ENCODE results near the gene EYS. TPM values are rescaled to one million over a fixed set of nuclear protein-coding genes. Genes with fewer than 3 reads are reported as not detected.
"Not testable (repeated sequence)": the region's sequence is repeated elsewhere in the genome, so short reads cannot be mapped to it uniquely, and the experiment has no call there.

Gene EYS
- total RNA-seq, 1 experiment from 2014 or later, result not detected

DNA sequence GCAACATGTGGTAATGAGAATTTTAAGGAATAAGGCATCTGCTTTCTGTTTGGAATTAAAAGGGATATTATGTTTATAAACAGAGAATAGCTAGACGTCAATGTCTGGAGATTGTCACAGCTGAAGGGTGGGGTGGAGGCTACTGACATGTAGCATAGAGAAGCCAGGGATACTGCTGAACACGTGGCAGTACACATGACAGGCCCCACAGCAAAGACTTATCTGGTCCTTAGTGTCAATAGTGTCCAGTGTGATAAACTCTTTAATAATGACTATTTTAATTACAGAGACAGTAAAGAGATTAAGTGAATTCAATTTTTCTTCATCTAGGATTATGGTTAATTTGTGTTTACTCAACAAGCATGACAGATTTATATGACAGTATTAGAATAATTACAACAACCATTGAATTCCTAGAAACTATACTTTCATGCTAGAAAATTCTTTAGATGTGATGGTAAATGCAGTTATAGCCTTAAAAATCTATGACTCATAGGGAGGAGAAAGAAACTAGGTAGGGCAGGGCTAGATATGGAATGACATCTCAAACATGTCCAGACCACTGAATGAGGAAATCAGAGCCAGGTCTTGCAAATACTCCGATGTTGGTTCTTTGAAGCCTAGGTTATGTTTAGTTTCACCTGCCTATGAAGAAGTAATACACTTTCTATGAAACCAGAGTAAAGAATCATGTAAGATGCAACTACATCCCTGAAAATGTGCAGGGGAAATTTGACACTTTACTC, 1671.9 kb downstream of the EYS start:
- in situ Hi-C loops (cut with HindIII; ENCODE audit: low sequenced_read_pairs), result no loop called here
- DNase-seq (ENCODE audit: low spot score), result no peak

GRCh38 chr6:64034291-64034690, 1672.7 kb downstream of the EYS start:
- in situ Hi-C loops (cut with HindIII; ENCODE audit: low sequenced_read_pairs), result no loop called here
- DNase-seq (ENCODE audit: low spot score), result no peak

GRCh38 chr6:64030950-64031618, 1675.9 kb downstream of the EYS start:
- in situ Hi-C loops (cut with HindIII; ENCODE audit: low sequenced_read_pairs); DNase-seq (ENCODE audit: low spot score): not testable (repeated sequence)

- in situ Hi-C loops (cut with HindIII; ENCODE audit: low sequenced_read_pairs), result no loop called here
- DNase-seq (ENCODE audit: low spot score), result no peak
Measured at GRCh38 chr6:64023693-64024092, 1683.3 kb downstream of the EYS start.

- no peak for DNase-seq (ENCODE audit: low spot score)
- in situ Hi-C loops (cut with HindIII; ENCODE audit: low sequenced_read_pairs), result no loop called here
Measured at GRCh38 chr6:64014595-64014994, 1692.4 kb downstream of the EYS start.

DNA sequence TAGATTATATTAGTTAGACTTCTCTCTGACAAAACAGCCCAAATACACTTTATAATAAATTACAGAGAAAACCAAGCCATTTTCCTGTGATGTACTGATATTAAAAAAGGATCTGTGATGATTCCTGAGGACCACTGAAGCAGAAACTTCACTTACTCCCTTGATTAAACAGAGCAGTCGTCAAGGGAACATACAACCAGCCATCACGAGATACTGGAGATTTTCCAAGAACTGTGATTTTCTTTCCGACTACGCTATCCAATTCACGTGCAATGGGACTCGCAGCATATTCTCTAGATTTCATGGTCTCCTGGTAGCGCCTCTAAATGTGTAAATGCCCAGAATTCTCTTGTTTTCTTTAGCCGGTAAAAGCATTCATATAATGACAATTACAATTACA, 1694.0 kb downstream of the EYS start:
- in situ Hi-C loops (cut with HindIII; ENCODE audit: low sequenced_read_pairs), result no loop called here

DNA sequence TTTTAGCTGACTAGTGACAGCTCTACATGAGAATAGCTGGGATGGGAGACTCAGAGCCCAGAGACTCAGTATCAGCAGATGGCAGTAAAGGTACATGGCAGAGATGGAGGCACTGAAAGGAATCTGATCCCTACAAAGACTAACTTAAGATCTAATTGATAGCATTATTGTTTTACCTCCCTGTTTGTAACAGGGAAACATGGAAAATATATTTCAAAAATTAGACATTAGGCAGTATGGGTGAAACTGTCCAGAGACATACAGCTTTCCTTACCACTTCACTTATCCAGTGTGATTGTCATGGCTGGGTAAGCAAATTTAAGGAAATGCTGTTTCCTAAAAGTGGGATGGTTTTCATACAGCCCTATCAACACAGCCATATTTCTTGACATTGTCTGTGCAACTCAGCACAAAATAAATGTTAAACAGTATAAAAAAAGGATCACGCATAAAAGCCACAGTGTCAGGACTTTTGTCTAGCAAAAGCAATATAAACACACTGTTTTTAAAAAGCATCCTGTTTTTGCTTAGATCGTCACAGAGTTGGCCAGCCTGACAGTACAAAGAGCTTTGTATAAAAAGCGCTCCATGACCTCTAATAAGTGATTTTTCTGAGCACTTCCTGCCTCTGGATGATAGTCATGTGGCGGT, 1694.5 kb downstream of the EYS start:
- in situ Hi-C loops (cut with HindIII; ENCODE audit: low sequenced_read_pairs), result no loop called here
- DNase-seq (ENCODE audit: low spot score), result peak; percentile 69

More for the DNA sequence above, 1694.0 kb downstream of the EYS start:
- peak; percentile 23 for DNase-seq (ENCODE audit: low spot score)

DNA sequence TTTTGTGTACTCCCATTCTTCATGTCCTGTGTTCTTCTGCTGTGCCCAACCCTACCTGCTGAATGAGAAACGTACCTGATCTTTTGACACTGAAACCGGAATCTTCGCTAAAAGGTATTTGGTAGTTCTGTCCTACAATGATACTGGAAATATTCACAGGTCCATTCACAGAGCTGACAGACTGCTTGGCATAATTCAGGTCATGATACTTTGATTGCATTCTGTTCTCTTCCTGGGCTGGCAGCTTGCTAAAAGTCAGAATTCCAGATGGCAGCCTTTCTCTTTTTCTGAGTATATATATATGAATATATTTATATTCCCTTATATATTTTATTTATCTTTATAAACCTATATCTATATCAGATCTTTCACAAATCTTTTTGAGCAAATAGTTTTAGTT, 1696.4 kb downstream of the EYS start:
- in situ Hi-C loops (cut with HindIII; ENCODE audit: low sequenced_read_pairs), result no loop called here
- peak; percentile 63 for DNase-seq (ENCODE audit: low spot score)

- in situ Hi-C loops (cut with HindIII; ENCODE audit: low sequenced_read_pairs), result no loop called here
- peak; percentile 14 for DNase-seq (ENCODE audit: low spot score)
Measured at GRCh38 chr6:64010010-64010409, 1697.0 kb downstream of the EYS start.

DNA sequence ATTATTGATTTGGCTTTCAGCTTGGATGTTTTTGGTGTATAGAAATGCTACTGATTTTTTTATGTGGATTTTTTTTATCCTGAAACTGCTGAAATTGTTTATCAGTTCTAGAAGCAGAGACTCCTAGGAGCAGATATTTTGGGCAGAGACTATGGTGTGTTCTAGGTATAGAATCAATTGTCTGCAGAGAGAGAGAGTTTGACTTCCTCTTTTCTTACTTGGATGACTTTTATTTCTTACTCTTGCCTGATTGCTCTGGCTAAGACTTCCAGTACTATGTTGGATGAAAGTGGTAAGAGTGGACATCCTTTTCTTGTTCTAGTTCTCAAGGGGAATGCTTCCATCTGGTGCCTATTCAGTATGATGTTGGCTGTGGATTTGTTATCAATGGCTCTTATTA, 1700.8 kb downstream of the EYS start:
- in situ Hi-C loops (cut with HindIII; ENCODE audit: low sequenced_read_pairs), result no loop called here
- DNase-seq (ENCODE audit: low spot score), result no peak

DNA sequence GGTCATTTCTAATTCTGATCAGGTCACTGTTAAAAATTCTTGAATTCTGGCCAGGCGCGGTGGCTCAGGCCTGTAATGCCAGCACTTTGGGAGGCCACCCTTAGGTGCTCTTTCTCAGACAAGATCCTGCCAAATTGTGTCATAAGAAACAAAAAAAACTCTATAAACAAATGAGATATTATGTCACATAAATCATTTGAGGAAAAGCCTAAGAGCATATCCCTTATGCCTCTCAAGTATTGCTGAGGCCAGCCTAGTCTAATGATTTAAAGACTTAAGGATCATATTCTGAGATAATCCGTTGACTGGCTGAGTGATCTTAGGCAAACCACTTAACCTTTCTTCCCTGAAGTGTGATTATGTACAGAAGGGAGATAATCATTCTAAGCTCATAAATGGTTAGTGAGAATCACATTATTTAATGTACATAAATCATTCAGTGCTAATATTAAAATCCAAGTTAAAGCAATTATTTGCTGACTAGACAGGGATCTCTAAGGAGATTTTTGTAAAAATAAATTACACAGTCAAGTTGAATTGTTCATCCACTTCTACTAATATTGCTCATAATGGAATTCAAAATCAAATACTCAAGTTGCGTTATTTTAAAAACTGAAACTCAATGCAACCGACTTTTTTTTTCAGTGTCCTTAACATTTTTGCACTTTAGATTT, 1706.1 kb downstream of the EYS start:
- DNase-seq (ENCODE audit: low spot score), result no peak
- in situ Hi-C loops (cut with HindIII; ENCODE audit: low sequenced_read_pairs), result no loop called here

GRCh38 chr6:63999613-64000012, 1707.4 kb downstream of the EYS start:
- no peak for DNase-seq (ENCODE audit: low spot score)
- in situ Hi-C loops (cut with HindIII; ENCODE audit: low sequenced_read_pairs), result no loop called here

DNA sequence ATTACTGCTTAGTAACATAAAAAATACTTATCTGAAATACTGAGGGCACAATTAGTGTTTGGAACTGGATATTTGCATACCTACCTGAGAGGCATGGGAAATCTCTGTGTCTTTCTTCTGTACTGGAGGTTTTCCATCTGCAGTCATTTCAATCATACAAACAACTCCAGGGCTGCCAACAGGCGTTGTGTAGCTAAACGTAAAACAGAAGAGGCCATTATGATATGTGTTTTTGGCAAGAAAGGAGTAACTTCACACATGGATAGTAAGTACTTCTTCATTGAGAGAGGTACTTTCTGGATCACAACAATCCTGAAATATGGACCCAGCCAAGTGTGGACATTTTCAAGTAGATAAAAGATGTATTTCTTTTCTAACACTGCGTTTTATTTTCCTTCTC, 1708.0 kb downstream of the EYS start:
- in situ Hi-C loops (cut with HindIII; ENCODE audit: low sequenced_read_pairs), result no loop called here

GRCh38 chr6:63997734-63998133, 1709.3 kb downstream of the EYS start:
- in situ Hi-C loops (cut with HindIII; ENCODE audit: low sequenced_read_pairs), result no loop called here
- no peak for DNase-seq (ENCODE audit: low spot score)

More for the DNA sequence above, 1708.0 kb downstream of the EYS start:
- no peak for DNase-seq (ENCODE audit: low spot score)

DNA sequence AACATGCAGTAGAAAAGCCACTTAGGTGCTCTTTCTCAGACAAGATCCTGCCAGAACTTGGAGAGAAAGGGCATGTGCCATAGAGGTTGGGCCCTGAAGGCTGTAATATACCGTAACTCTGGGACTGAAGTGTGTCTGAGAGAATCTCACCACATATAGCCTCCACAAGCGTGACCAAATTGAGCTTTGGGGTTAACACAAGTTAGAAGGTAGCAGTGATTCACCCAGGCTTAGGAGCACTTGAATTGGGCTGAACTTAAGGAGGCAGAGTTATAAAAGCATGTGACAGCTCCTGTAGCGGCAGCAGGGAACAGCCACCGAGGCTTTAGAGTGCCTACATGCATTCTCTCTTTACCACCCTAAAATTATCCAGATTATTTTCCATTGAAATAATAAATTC, 1709.8 kb downstream of the EYS start:
- no peak for DNase-seq (ENCODE audit: low spot score)
- in situ Hi-C loops (cut with HindIII; ENCODE audit: low sequenced_read_pairs), result no loop called here

GRCh38 chr6:63985223-63985622, 1721.8 kb downstream of the EYS start:
- in situ Hi-C loops (cut with HindIII; ENCODE audit: low sequenced_read_pairs), result no loop called here
- no peak for DNase-seq (ENCODE audit: low spot score)

GRCh38 chr6:63975699-63976098, 1731.3 kb downstream of the EYS start:
- in situ Hi-C loops (cut with HindIII; ENCODE audit: low sequenced_read_pairs), result no loop called here
- DNase-seq (ENCODE audit: low spot score), result no peak

DNA sequence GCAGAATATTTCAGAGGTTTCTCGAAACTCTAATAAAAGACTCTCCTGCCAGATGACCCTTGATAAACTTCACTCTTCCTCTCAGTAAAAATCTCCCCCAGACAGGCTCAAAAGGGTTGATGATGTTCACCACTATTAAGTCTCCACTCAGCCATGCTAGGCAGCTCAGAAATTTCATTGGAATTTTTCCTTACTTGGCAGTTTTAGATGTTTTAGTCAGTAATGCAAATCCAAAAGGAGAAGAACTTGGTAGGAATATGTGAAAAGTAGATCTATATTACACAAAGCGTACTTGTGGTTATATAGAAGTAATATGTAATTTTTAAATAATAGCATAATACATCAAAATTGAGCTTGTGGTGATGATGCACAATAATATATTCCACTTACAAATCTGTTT, 1738.4 kb downstream of the EYS start:
- in situ Hi-C loops (cut with HindIII; ENCODE audit: low sequenced_read_pairs), result no loop called here
- DNase-seq (ENCODE audit: low spot score), result no peak

DNA sequence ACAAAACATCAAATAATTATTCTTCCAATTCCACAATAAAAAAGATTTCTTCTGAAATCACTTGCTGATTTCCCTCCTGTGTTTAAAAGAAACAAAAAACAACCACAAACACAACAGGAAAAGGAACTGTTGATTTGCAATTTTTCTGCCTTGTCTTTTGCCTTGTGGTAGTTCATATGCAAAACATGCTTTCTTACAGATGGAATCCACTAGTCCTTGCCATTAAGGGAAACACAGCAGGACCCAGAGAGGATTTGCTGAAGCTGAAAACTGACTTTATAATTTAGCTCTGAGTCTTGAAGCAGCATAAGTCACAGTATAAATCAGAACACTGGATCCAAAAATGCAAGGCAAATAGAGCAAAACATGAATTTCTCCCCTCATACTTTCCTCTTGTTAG, 1742.7 kb downstream of the EYS start:
- DNase-seq (ENCODE audit: low spot score), result peak; percentile 13
- in situ Hi-C loops (cut with HindIII; ENCODE audit: low sequenced_read_pairs), result no loop called here

DNA sequence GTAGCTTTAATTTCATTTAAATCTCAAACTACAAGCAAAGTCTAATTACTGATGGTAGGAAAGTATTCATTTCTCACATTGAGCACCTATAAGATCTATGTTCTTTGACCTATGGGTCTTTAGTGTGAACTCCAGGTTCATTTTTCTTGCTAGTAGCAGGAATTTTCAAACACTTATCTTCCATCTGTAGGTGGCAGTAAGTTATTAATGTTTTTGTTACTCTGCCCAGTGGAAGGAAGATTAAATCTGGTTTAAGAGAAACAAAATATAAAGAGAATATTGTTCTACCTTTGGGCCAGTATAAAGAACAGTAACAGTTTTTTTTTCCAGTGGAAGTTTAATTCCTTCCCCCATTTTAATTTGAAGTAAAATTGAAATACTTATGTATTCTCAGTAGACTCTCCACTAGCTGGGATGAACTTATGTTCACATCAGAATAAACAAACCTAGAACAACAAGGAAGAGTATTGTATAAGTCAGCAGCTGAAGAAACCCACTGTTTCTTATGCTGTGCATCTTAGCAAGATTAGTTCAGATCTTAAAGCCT, 1743.2 kb downstream of the EYS start:
- no peak for DNase-seq (ENCODE audit: low spot score)
- in situ Hi-C loops (cut with HindIII; ENCODE audit: low sequenced_read_pairs), result no loop called here
